GM18511 (cell line): ENCODE data around the gene BEND5.

Experiments used
- ATAC-seq: cut with Tn5 transposase; IDR thresholded peaks from one replicate; pipeline ENCODE4 v1.9.1; 2021; ENCODE audit warnings: mild to moderate bottlenecking, moderate library complexity; ENCODE audit not compliant: unreplicated experiment

Gene BEND5

DNA sequence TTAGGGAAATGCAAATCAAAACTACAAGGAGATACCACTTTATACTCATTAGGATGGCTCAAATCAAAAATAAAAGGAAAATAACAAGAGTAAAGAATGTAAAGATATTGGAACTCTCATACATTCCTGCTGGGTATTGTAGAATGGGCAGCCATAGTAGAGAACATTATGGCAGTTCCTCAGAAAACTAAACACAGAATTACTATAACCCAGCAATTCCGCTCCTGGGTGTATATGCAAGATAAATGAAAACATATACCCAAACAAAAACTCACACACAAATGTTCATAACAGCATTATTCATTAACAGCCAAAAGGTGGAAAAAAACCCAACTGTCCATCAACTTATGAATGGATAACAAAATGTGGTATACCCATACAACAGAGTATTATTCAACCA lies 11.4 kb downstream of the BEND5 start:
- ATAC-seq, result no peak

DNA sequence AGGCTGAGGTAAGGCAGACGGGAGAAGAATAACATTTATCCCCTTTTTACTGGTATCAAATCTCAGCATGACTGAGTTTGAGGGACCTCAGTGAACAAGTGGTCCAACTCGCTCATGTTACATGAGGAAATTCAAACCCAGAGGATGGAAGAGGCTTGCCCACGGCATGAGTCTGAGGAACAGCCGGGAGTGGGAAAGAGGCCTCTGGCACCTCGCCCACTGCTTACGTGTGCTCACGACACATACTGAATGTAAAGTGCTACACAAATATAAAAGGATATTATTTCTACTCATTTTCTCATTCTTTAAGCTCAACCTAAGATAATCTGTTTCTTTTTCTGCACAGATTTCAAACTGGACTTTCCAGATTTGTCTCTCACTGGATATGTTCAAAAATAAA lies 14.7 kb downstream of the BEND5 start:
- ATAC-seq, result no peak

DNA sequence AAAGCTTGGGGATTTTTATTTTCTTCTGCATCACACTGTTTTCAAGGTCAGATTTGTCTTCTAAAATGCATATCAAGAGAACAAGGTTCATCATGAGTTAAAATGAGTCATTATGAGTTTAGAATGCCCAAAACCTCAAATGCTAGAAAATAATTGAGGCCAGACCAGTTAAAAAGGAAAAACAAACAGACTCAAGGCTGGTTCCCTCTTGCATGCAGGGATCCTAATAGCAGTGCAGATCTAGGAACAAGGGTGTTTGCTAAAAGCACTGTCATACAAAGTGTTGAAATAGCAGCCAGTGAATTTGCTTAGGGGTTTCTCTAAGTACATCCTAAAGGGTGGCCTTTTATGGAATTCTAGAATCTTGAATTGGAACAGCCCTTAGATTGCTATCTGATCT lies 15.3 kb downstream of the BEND5 start:
- ATAC-seq, result no peak

DNA sequence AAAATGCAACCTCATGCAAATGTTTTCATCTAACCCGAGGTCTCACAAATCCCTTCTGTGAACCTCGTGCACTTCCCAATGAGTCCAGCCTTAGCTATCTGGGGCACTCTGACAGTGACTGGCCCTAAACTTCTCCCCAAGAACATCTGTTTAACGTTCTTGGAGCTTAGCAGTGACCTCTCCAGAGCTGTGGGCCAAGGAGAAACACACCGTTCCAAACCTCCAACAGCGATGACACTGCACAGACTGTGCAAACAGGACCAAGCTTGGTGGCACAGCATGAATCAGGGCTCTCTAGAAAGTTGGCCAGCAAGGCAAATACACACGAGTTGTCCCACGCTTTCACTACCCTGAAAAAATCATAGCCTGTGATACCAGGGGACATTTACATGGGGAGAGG lies 15.8 kb downstream of the BEND5 start:
- no peak for ATAC-seq

DNA sequence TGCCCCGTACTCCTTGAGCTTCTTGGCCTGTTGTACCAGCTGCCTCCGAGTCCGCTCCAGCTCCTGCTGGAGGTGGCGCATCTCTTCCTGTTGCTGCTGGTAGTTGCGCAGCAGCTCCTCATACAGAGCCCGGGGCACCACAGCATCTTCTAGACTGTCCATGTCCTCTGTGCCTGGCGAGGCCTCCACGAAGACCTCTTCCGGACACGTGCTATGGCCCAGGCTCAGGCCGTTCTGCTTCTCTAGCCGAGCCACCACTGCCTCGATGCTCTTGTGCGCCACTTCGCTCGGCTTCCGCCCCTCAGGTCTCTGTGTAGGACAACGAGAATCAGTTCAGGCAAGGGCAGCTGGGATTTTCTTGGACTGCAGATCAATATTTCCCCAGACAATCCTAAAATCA lies 17.7 kb downstream of the BEND5 start:
- no peak for ATAC-seq

DNA sequence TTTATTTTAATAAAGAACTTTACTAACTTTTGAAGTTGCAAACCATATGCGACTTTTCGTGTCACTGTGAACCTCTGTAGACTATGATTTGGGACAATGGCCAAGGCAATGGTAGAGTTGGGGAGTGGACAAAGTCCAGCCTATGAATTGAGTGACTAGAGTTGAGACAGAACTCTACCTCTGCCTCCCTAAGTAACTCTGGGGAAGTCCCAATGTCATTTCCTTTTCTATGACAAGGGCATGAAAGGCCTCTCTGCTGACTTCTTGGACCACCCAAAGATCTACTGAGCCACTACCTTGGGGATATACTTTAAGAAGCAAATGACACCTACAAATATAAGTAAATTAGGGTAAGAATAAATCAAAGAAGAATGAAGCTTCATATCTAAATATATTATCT lies 19.3 kb downstream of the BEND5 start:
- ATAC-seq, result peak; percentile 66

DNA sequence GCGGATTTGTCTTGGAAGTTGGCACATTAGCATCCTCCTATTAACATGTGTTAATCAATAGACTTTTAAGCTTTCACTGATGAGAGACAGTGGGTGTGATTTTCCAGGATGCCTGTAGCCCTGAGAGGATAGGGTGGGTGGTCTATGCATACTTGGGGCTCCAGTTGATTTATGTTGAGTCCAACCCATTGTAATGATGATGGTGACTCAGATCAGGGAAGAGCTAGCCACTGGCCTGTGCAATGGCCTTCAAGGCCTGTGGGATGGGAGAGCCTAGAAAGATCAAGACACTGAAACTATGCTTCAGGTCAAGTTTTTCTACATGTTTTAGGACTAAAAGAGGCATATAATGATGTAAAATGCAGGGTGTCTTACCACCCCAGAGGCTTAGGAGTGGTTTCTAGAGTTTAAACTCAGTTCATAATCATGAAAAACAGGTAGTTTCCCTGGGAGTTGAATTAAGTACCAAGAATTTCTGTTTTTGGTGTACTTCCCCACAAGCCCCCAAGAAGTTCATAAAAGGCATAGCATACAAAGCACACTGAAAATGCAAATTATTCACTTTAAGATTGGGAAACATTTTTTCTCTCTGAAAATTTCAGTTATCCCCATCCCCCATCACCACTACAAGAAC lies 19.9 kb downstream of the BEND5 start:
- ATAC-seq, result peak; percentile 54

DNA sequence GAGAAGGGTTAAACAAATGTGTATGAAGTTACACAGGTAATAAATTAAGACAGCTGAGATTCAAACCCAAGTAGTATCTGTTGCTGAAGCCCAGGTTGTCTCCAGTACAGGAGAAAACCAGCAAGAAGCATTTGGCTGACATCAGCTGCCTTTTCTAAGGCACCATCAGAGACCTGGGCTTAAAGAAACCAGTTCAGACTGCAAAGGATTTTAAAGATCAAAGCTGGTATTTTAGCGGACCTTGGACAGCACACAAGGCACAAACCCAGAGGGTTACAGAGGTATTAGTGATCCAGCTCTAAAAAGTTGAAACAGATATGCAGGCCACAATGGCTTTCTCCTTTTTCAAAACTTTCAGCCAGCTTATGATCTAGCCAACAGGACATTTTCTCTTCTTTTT lies 23.4 kb downstream of the BEND5 start:
- no peak for ATAC-seq

DNA sequence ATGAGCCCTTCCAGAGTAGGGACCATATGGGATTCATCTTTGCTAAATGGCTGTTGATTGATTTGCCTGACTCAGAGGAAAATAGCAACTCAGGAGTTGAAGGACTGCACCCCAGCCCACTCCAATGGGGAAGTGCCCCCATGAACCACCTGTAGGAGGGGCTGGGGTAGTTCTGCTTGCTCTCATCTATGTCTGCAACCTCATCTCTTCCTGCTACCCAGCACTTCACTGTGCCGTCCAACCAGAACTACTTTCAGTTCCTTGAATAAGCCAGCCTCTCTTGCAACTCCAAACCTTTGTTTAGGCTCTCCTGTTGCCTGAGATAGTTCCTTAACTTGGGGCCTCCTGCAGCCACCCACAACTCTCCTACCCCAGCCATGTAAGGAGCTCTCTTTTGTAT lies 26.6 kb downstream of the BEND5 start:
- ATAC-seq, result peak; percentile 96

DNA sequence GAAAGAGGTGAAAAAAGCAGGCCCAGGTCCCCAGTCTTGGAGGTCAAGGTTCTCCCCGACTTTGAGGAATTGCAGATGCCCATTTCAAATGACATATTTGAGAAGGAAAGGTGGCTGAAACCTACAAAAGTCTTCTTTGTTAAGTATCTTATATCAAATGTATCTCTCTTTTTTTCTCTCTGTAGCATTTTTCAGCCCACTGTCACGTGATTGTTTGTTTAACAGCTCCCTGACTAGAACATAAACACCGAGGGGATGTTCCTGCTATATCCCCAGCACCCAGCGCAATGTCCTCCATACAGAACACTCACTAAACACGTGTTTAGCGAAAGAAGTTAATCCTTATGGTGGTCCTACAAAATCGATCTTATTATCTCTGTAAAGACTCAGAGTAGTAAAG lies 27.6 kb downstream of the BEND5 start:
- no peak for ATAC-seq

DNA sequence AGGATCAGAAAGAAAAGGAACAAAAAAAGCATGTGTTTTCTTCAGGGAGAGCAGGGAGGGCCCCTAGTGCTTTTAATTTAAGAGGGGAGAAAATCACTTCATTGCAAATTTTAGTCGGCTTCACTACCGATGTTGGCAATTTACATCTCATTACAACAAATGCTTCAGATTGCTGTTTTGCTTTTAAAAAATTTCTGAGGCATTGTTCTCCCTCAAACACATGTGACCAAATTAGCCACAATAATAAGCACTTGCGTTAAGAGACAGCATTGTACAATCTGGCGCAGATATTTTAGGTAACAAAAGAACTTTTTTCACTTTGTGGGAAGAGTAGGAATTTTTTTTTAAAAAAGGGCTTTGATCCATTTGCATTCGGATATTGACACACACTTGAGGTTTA lies 29.8 kb downstream of the BEND5 start:
- ATAC-seq, result no peak

DNA sequence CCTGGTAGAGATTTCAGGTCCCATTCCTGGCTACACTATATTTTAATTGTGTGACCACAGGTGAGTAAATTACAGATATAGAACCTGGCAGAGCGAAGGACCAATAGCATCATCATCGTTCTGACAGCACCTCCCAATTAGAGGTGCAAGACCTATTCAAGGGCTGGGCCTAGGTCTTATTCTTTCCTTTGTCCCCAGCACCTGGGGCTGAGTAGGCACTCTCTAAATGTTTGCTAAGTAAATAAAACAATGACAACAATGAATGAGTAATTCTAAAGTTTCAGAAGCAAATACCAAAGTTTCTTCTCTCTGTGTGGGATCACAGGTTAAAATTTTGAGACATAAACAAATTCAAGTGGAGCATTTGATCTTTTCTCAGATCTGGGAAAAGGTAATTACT lies 32.7 kb downstream of the BEND5 start:
- no peak for ATAC-seq

DNA sequence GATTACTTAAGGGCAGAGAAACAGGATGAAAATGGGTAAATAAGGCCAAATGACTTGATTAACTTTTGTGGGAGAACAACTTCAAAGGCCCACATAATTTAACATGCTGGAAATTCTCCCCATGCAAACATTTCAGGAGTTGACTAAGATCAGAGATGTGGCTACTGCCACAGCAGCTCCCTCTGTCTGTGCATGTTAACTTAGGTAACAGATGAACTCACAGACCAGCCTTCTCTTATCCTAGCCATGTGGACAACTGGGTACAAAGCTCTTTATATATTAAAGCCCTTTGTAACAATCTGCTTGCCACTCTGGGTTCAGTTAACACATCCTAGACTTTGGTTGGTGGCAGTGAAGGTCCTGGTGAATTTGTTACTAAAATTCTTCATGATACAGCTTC lies 33.2 kb downstream of the BEND5 start:
- ATAC-seq, result no peak

DNA sequence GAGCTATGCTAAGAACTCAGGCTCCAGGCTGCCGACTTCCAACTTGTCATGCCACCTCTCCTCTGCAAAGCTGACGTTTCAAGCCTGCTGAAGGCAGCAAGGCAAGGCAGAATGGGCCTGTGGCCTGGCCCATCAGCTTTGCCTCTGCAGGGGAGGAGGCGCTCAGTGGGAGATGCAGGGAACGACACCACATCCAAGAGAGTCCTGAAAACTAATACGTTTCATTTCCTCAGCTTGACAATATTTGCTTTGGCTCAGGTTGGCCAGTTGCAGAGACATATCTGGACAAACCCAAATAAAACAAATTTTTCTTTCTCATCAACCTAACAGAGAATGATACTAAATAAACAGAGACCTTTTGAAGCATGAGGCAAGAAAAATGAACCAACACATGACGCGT lies 35.3 kb downstream of the BEND5 start:
- no peak for ATAC-seq

DNA sequence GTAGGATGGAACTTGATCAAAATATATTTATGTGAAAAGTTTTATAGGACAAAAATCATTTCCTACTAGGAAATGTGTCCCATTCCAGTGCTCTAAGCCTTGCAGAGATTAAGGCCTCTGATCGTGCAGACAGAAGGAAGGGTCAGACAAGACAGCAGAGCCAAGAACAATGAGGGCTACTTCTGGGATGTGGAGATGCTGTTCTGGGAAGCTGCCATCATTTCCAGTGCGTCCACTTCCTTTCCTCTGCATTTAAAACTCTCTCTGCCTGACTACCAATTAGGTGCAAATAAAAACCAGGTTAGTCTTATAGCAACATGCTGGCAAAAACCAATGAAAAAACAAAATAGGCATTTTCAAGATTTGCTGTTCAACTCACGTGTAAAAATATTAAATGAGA lies 36.1 kb downstream of the BEND5 start:
- no peak for ATAC-seq

DNA sequence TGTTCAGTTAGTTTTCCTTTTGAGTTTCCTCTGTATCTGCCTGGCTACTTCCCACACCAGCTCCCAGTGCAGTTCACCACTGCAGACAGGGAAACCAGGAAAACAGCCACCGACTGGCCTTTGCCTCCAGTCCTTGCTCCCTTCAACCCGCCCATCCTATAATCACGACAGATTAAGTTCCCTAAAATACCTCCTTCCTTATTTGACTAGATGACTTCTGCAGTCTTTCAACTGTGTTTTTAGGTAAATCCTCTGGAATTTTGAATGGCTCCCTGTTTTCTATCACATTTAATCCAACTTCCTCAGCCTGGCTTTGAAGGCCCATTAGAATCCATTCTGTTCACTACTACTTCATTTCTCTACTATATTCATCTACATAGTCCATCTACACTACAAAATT lies 37.6 kb downstream of the BEND5 start:
- ATAC-seq, result no peak

DNA sequence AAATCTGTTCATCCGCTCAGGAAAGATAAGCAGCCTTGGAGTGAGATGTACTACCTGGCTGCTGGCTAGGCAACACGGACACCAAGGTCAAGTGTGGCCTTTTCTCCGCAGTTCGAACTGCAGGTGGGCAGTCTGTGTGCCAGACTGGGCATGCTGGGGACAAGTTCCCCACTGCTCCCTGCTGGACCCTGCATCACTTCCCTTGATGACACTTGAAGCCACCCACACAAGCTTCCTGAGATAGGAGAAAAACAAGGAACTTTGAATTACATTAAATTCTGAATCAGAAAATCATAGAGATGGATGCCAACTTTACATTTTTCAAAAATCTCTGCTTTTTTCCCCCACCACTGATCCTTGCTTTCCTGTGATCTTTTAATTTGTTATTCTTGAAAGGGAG lies 38.3 kb downstream of the BEND5 start:
- no peak for ATAC-seq

DNA sequence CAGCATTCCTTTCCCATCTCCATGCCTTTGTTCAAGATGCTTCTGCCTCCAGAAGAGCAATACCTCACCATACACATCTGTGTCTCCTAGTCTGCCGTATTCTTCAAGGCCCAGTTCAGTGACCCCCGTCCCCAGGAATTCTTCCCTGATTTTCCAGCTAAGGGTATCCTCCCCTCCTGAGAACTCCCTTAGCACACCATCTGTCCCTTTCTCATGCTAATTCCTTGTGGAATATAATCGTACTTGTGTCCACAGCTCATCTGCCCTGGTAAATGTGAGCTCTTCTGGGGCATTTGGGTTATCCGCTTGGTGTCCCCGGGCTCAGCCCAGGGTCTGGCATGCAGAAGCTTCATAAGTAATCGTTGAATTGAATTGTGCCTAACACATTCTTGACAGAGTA lies 40.9 kb downstream of the BEND5 start:
- no peak for ATAC-seq

DNA sequence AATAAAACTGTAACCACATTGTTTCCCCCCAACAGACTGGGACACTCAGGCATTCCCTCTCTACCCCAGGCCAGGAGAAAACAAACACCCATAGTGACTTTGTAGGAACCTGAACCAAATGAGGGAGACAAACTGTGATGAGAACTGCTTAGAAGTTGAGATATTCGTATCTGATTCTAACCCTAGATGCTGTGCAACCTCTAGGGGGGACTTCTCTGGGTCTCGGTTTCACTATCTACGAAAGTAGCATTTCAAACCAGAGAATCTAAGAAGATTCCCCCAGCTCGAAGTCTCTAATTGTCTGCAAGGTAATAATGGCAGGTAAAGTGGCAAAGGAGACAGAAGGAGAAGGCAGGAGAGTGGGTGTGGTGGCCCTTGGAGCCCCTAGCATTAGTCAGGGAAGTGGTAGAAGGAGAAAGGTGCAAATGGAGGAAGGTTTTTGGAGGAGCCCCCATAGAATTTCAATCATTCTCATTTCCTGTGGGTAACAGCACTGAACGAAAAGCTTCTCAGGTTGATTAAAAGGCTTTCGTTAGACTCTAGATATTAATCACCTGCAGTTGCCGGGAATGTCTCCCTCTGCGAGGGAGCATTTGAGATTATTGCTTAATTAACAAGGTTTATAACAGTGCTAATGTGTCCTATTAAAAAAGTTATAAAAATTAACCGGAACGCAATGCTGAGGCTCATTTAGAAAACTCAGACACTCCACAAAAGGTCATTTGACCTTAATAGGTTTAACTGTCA lies 46.4 kb downstream of the BEND5 start:
- ATAC-seq, result peak; percentile 81

DNA sequence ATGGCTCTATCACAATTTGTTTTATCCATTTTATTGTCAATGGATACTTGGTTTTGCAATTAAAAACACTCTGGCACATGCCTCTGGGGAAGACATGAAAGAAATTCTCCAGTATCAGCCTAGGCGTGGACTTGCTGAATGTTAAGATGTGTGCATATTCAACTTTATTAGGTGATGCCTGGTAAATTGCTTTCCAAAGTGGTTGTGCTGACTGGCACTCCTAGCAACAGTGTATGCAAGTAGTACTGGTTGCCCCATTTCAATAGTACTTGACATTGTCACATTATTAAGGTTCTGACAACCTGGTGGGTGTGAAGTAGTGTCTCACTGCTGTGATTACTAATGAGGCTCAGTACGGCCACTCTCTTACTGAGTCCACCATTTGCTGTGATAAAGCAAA lies 48.1 kb downstream of the BEND5 start:
- ATAC-seq, result no peak

DNA sequence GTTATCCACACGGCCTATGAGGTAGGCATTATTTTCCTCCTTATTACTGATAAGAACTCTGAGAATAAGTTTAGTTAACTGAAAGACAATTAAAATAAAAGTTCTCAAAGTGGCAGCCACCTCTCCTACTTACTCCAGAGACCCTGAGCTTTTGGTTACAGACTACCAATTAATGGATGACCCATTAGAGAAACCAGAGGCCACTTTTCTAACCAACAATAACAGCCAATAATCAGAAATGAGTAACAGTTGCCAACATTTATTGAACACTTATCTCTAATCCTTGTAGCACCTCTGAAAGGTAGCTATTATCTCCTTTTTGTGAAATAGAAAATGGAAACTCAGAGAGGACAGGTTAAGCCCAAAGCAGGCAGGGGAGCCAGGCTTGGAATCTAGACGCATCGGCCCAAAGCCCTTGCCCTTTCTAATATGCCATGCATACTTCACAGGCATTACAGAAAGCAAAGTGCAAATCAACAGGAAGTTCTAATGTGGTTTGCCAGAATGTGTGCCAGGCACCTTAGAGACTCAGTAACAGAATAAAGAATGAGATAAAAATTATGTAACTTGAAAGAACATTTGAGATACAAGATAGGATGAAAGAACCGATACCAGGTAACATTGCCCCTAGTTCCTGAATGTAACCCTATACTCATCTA lies 50.0 kb downstream of the BEND5 start:
- ATAC-seq, result no peak

DNA sequence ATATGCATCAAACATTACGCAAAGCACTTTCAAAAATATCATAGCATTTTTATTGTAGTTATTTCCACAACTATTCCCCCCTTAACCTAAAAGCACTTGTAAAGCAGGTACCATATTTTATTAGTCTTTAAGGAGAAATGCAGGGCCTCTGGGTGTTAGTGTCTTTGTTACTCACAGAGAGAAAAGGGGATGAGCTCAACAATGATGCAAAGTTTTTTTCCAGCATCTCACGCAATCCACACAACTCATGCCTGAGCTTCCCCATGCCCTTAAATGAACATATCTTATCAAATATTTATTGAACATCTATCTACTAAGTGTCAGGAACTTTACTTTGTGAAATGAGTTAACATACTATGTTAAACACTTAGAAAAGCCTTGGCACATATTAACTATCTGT lies 50.6 kb downstream of the BEND5 start:
- no peak for ATAC-seq
